Stimulated activated CD4-positive, alpha-beta T cell treated with anti-CD3 and anti-CD28 coated beads, Interleukin-1b, Interleukin-23, amount 100 ng/mL, for 1 hour (primary cell): ENCODE data around the gene GP9.
"Not testable (repeated sequence)": the region's sequence is repeated elsewhere in the genome, so short reads cannot be mapped to it uniquely, and the experiment has no call there.

Experiments used
- DNase-seq, 2 donors: peaks; one replicate each; pipeline ENCODE4 v3.0.0-alpha.2; 2020; ENCODE audit warnings: low read depth in 2 of 2

Gene GP9

GRCh38 chr3:129070086-129070885 is 9.7 kb downstream of the GP9 start:
- DNase-seq: no peak

DNA sequence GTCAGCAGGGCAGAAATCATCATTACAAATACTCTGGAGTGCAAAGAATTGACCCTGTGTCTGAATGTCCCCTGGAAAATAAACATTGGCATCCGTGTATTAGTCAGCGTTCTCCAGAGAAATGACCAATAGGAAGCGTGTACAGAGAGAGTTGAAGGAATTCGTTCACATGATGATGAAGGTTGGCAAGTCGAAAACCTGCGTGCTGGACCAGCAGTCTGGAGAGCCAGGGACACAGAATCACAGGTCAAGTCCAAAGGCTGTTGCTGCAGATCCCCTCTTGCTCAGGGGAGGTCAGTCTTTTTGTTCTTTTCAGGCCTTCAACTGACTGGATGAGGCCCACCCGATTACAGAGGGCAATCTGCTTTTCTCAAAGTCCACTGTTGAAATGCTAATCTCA is 16.6 kb downstream of the GP9 start:
- no peak for DNase-seq

GRCh38 chr3:129078510-129078909 is 17.9 kb downstream of the GP9 start:
- DNase-seq: no peak

DNA sequence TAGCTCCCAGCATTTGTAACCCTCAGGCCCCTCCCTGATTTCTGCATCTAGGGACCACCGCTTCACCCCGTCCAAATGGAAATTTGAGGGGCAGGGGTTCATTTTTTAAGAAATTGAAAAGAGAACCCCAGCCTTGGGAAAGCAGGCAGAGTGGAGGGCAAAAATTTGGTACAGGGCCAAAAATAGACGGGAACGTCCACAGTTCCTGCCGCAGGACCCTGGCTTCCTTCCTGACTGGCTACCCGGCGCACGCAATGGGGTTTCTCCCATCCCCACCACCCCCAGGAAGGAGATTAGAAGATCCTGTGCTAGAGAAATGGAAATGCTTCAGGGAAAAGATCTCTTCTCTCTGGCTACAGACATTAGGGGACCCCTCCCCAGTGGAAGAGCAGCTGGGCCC is 20.9 kb downstream of the GP9 start:
- no peak for DNase-seq

DNA sequence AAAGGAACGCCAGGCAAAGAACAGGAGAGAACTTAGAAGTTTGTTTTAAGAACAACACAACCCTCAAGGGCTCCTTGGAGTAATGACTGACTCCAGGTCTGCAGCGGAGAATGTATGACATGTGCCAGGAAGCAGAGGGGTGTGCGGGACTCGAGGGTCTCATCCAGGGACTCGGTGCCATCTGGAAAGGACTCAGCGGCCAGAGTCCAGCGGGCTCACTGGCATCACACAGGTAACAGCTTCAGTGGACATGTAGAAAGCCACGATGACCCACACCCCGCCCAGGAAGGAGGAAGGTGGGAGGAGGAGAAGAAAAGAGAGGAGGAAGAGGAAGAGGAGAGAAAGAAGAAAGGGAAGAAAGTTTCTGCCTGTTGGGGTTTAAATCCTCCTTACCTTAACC is 21.4 kb downstream of the GP9 start:
- DNase-seq: no peak

GRCh38 chr3:129084501-129084900 is 23.9 kb downstream of the GP9 start:
- no peak for DNase-seq

DNA sequence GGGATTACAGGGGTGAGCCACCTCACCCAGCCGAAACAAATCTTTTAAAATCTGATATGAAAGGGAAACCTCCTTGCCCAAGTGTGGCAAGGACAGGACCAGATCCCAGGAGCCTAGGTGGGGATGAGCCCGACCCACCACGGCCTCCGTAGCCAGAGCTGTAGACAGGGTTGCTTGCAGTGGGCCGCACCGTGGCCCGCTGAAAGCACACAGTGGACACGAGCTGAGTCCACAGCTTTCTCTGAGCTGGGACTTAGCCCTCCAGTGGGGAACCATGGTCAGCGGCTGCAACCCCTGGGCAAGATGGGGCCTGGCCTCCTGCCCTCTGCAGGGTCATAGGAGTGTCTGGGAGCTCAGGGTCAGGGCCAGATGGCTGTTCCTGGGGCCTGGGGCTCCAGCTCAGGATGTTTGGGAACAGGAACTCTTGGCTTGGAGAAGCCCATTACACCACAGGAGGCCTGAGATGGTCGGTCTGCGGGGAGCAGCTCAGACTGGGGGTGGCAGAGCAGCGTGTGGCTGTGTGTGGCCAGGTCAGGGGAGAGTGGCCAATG is 24.7 kb downstream of the GP9 start:
- no peak for DNase-seq

- DNase-seq: no peak
Measured at GRCh38 chr3:129085818-129086217, 25.2 kb downstream of the GP9 start.

- no peak for DNase-seq
Measured at GRCh38 chr3:129087138-129087702, 26.6 kb downstream of the GP9 start.

DNA sequence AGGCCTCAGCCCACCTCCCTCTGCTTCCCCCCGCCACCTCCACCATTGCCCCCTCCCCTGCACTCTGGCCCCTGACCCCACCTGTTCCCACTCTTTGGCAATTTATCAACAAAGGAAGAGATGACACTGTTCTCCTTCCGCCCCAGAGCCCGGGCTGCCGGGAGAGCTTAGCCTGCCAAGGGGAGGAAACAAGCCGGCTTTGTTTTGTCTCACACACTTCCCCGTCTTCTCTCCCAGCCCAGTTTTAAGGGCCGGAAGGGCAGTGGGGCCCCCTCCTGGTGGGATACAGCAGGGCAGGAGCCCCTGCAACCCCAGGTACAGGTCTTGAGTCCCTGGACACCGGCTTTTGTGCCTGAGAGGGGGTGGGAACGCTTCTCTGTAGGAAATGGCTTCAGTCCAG is 27.3 kb downstream of the GP9 start:
- not testable (repeated sequence) for DNase-seq

GRCh38 chr3:129088312-129088711 is 27.7 kb downstream of the GP9 start:
- not testable (repeated sequence) for DNase-seq

GRCh38 chr3:129095285-129095684 is 34.7 kb downstream of the GP9 start:
- no peak for DNase-seq

DNA sequence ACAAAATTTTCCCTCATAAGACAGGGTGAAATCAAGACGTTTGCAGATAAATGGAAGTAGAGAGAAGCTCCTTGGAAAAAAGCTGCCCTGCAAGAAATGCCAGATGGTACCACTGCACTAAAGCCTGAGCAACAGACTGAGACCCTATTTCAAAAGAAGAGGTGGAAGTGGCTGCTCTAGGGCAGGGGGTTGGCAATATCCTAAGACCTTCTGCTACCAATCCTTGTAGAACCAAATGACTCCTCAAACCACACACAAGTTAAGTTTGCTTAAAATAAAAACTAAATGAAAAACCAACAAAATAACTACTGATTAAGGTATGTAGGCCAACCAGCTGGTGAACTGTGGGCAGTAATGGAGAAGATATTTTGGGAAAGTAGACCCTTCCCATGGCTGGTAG is 39.7 kb downstream of the GP9 start:
- no peak for DNase-seq

- no peak for DNase-seq
Measured at GRCh38 chr3:129101370-129102138, 41.0 kb downstream of the GP9 start.

- DNase-seq: no peak
Measured at GRCh38 chr3:129103296-129103695, 42.7 kb downstream of the GP9 start.

GRCh38 chr3:129104051-129104450 is 43.5 kb downstream of the GP9 start:
- no peak for DNase-seq

DNA sequence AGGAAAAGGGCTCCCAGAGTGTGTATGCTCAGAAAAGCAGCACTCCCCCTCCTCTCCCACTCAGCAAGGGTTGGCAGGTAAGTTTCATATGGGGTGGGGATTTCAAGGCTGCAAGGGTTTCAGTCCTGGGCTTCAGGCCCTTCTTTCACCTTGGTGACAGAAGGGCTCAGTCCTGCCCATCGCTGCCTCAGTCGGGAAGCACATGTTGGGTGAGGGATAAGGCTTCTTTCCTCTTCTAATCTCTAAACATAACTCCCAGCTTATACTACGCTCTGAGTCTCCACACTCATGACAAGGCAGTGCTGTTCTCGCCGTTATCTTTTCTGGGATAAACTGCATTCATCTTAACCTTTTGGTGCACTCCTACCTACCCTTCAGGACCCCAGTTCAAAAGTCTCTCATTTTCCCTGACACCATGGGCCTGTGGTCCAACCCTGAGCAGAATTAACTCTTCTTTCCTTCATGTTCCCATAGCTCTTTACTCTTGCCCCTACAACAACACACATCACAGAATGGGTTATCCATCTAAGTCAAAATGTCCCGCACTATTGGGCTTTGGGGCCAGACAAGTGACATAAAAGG is 44.0 kb downstream of the GP9 start:
- DNase-seq: no peak

- DNase-seq: no peak
Measured at GRCh38 chr3:129105862-129106261, 45.3 kb downstream of the GP9 start.

DNA sequence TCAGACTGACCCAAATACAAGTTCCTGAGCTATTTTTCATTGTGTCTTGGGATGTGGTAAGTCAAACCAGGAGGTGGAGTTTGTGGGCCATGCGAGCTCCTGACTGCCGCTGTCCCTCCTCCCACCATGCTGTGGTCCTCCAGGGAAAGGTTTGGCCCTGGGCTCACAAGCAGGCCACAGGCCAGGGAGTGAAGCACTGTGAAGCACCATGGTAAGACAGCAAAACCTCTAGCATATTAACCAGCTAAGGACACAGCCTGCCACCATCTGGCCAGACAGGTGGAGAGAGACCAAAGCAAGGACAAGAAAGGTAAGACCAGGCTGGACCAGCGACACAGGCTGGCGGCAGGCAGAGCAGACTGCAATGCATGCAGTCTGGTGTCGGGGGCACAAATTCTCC is 45.7 kb downstream of the GP9 start:
- no peak for DNase-seq

DNA sequence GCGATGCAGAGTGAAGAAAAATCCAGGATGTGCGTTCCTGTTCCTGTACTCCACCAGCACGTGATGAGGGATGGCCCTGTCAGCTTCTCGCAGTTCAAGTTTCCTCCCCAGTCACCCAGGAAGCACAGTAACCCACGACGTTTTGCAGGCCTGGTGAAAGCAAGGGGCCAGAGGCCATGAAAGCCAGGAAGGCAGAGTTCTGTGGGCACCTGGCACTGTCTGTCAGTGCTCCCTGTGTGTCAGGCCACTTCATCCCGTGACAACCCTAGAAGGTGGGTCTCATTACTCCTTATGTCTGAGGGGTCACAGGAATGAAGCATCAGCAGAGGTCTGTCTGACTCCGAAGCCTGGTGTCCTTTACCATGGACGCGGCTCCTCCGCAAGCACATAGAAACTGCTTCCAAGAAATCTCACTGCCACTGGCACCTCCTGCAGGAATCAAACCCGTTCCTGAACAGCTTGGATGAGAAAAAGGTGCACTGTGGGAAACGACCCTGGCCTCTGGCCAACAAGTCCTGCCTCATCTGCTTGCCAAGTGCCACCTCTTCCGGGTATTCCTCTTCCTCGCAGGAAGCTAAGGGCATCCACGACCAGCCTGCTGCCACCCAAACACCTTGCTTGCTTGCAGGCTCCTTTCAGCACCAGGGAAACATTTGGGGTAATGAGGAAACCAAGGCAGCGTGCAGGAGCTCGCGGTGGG is 46.4 kb downstream of the GP9 start:
- no peak for DNase-seq

DNA sequence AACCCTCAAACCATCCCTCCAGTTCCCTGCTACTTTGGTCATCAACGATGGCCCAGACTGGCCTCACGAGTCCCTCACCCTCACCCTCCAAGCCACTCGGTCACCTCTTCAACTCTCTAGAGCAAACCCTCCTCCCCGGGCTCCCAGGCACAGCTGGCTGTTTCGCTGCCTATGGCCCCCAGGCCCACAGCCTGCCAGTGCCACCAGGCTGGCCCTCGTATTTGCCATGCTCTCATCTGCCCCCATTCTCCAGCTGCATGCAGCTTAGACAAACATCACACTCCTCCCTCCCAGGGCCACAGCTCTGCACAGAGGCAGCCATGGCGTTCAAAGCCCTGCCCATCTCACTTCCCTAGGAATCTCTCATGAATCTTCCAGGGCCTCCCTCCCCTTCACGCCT is 47.2 kb downstream of the GP9 start:
- DNase-seq: no peak
